GM10266 (cell line): ENCODE measurements around the gene BCL7B.
"Not testable (repeated sequence)": the region's sequence is repeated elsewhere in the genome, so short reads cannot be mapped to it uniquely, and the experiment has no call there.

Experiments
- DNase-seq: peaks from one replicate; pipeline ENCODE4 v3.0.0; 2012; ENCODE audit errors: extremely low spot score
- TF ChIP-seq, protein P1 (sequence below): IDR thresholded peaks from 2 replicates; pipeline ENCODE4 v1.5.1; 2012; ENCODE audit warnings: mild to moderate bottlenecking, low read depth; ENCODE audit not compliant: control insufficient read depth, insufficient read depth; ENCODE audit errors: missing control alignments

The BCL7B gene

GRCh38 chr7:73556208-73557107 lies 1.0 kb downstream of the BCL7B start:
- TF ChIP-seq, protein P1, sequence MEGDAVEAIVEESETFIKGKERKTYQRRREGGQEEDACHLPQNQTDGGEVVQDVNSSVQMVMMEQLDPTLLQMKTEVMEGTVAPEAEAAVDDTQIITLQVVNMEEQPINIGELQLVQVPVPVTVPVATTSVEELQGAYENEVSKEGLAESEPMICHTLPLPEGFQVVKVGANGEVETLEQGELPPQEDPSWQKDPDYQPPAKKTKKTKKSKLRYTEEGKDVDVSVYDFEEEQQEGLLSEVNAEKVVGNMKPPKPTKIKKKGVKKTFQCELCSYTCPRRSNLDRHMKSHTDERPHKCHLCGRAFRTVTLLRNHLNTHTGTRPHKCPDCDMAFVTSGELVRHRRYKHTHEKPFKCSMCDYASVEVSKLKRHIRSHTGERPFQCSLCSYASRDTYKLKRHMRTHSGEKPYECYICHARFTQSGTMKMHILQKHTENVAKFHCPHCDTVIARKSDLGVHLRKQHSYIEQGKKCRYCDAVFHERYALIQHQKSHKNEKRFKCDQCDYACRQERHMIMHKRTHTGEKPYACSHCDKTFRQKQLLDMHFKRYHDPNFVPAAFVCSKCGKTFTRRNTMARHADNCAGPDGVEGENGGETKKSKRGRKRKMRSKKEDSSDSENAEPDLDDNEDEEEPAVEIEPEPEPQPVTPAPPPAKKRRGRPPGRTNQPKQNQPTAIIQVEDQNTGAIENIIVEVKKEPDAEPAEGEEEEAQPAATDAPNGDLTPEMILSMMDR: no peak
- DNase-seq: no peak

- TF ChIP-seq, protein P1: no peak
- no peak for DNase-seq
Observed at GRCh38 chr7:73555411-73555982, 2.0 kb downstream of the BCL7B start.

- not testable (repeated sequence) for DNase-seq
Observed at GRCh38 chr7:73550093-73550492, 7.4 kb downstream of the BCL7B start.

DNA sequence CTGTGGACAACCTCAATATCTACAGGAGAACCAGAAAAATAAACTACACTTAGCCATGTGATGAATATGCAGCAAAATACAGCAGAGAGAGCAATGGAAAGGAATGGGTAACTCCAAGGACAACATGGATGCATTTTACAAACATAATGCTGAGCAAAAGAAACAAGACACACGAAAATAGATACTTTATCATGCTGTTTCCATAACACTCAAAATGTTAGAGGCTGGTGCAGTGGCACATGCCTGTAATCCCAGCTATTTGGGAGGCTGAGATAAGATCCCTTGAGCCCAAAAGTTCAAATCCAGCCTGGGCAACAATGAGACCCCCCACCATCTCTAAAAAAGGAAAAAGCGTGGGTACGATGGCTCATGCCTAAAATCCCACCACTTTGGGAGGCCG lies 8.3 kb downstream of the BCL7B start:
- TF ChIP-seq, protein P1: no peak
- DNase-seq: no peak

DNA sequence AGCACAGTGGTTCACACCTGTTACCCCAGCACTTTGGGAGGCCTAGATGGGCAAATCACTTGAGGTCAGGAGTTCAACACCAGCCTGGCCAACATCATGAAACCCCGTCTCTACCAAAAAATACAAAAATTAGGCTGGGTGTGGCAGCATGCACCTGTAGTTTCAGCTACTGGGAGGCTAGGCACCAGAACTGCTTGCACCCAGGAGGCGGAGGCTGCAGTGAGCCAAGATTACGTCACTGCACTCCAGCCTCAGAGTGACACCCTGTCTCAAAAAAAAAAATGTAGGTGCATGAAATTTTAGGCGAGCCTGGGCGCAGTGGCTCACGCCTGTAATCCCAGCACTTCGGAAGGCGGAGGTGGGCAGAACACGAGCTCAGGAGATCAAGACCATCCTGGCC lies 9.6 kb downstream of the BCL7B start:
- TF ChIP-seq, protein P1: no peak
- DNase-seq: no peak

DNA sequence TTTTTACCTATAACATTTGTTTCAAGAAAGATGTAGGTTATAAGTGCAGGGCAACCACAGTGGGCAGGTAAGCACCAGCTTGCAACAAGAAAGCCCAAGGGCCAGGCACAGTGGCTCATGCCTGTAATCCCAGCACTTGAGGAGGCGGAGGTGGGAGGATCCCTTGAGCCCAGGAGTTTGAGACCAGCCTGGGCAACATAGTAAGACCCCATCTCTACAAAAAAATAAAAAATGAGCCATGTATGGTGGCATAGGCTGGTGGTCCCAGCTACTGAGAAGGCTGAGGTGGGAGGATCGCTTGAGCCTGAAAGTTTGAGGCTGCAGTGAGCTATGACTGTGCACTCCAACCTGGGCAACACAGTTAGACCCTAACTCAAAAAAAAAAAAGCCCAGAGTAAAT lies 12.8 kb downstream of the BCL7B start:
- TF ChIP-seq, protein P1: no peak
- DNase-seq: no peak

- TF ChIP-seq, protein P1: no peak
- DNase-seq: no peak
Observed at GRCh38 chr7:73541722-73542121, 15.8 kb downstream of the BCL7B start.
